ENCODE measurements around the gene TNFAIP8.

DNA sequence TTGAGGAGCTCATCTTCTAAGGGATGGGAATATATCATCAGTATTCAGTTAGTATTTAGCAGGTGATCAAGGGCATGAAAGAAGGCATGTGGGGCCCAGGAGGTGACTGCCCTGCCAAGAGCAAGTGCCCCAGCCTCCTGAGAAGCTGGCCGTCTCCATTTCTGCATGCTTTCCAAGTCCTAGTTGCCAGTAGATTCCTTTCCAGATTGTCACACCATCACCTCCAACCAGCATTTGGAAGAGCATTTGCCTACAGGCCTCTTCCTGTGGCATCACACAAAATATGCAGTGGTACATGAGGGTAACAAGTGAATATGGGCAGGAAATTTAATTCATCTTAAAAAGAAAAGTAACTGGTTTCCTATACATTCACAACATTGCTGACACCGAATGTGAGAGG lies 7.5 kb downstream of the TNFAIP8 start:
- TF ChIP-seq, protein P1, sequence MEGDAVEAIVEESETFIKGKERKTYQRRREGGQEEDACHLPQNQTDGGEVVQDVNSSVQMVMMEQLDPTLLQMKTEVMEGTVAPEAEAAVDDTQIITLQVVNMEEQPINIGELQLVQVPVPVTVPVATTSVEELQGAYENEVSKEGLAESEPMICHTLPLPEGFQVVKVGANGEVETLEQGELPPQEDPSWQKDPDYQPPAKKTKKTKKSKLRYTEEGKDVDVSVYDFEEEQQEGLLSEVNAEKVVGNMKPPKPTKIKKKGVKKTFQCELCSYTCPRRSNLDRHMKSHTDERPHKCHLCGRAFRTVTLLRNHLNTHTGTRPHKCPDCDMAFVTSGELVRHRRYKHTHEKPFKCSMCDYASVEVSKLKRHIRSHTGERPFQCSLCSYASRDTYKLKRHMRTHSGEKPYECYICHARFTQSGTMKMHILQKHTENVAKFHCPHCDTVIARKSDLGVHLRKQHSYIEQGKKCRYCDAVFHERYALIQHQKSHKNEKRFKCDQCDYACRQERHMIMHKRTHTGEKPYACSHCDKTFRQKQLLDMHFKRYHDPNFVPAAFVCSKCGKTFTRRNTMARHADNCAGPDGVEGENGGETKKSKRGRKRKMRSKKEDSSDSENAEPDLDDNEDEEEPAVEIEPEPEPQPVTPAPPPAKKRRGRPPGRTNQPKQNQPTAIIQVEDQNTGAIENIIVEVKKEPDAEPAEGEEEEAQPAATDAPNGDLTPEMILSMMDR (IDR thresholded peaks at IDR 0.05; ENCODE audit: poor library complexity) = no peak
- no peak for TF ChIP-seq EZH2 (IDR thresholded peaks at IDR 0.05; ENCODE audit: borderline replicate concordance)
